WTC11 (cell line): ENCODE results near the gene MORN2. TPM values are rescaled to one million over a fixed set of nuclear protein-coding genes. Genes with fewer than 3 reads are reported as not detected.

Experiments used
- ATAC-seq: fragments of 200-7000 bp; cut with Tn5 transposase; 2 replicates; pipeline ENCODE4 v1.10.0; 2021; ENCODE audit warnings: mild to moderate bottlenecking, moderate library complexity
- CTCF ChIA-PET: fragments of 300-600 bp; sonication (Branson Sonifier 250); formaldehyde crosslinking; loops from one replicate; lab custom pipeline; 2021; ENCODE audit warnings: antibody characterized with exemption; lab: Charles Lee
- POLR2A ChIA-PET: fragments of 350-600 bp; sonication (Branson Sonifier 250); formaldehyde crosslinking; loops from one replicate; lab custom pipeline; 2021; ENCODE audit warnings: antibody characterized with exemption; lab: Charles Lee
- DNase-seq: peaks from one replicate; pipeline ENCODE4 v3.0.0; 2021; ENCODE audit warnings: low spot score
- H3K27ac Mint-ChIP-seq: 2 replicates; pipeline ENCODE4 v1.8.0; 2021; ENCODE audit warnings: mixed read lengths
- H3K27me3 Mint-ChIP-seq: 2 replicates; pipeline ENCODE4 v1.8.0; 2021; ENCODE audit warnings: low read depth, mild to moderate bottlenecking, moderate library complexity, mixed read lengths
- H3K36me3 Mint-ChIP-seq: 2 replicates; pipeline ENCODE4 v1.8.0; 2021; ENCODE audit warnings: mixed read lengths
- H3K4me1 Mint-ChIP-seq: 2 replicates; pipeline ENCODE4 v1.8.0; 2022; ENCODE audit warnings: mixed read lengths
- H3K4me3 Mint-ChIP-seq: 2 replicates; pipeline ENCODE4 v1.8.0; 2021; ENCODE audit warnings: mild to moderate bottlenecking, moderate library complexity, mixed read lengths
- H3K9me3 Mint-ChIP-seq: 2 replicates; pipeline ENCODE4 v1.8.0; 2021; ENCODE audit warnings: mixed read lengths
- ESRRA ChIP-seq: sonication (generic); formaldehyde crosslinking; IDR thresholded peaks from 2 replicates; pipeline ENCODE4 v1.8.1; 2022; ENCODE audit warnings: mild to moderate bottlenecking, missing genetic modification reagents, borderline replicate concordance
- FOXK1 ChIP-seq: sonication (generic); formaldehyde crosslinking; IDR thresholded peaks from 2 replicates; pipeline ENCODE4 v1.8.0; 2022; ENCODE audit warnings: mild to moderate bottlenecking, moderate library complexity, missing genetic modification reagents
- GRHL2 ChIP-seq: fragments of 250-450 bp; sonication (Bioruptor Pico); IDR thresholded peaks from 2 replicates; pipeline ENCODE4 v1.8.0; 2022; ENCODE audit warnings: mild to moderate bottlenecking, moderate library complexity; ENCODE audit not compliant: insufficient replicate concordance, severe bottlenecking
- HMGXB4 ChIP-seq: sonication (generic); formaldehyde crosslinking; IDR thresholded peaks from 2 replicates; pipeline ENCODE4 v1.8.1; 2023; ENCODE audit warnings: mild to moderate bottlenecking, moderate library complexity, missing genetic modification reagents
- IRF2 ChIP-seq: sonication (generic); formaldehyde crosslinking; IDR thresholded peaks from 2 replicates; pipeline ENCODE4 v1.8.0; 2022; ENCODE audit warnings: low read depth, missing genetic modification reagents, borderline replicate concordance
- KAT7 ChIP-seq: sonication (generic); formaldehyde crosslinking; IDR thresholded peaks from 2 replicates; pipeline ENCODE4 v1.8.1; 2023; ENCODE audit warnings: missing genetic modification reagents, mild to moderate bottlenecking, borderline replicate concordance
- MXD4 ChIP-seq: fragments of 250-450 bp; sonication (Bioruptor Pico); IDR thresholded peaks from 2 replicates; pipeline ENCODE4 v1.8.0; 2021; ENCODE audit warnings: mild to moderate bottlenecking, moderate library complexity, borderline replicate concordance
- NR2C2 ChIP-seq: sonication (generic); formaldehyde crosslinking; IDR thresholded peaks from 2 replicates; pipeline ENCODE4 v1.8.0; 2022; ENCODE audit warnings: mild to moderate bottlenecking, missing genetic modification reagents
- OVOL2 ChIP-seq: fragments of 250-450 bp; sonication (Bioruptor Pico); IDR thresholded peaks from 2 replicates; pipeline ENCODE4 v1.9.0; 2021; ENCODE audit warnings: mild to moderate bottlenecking, borderline replicate concordance
- PRRX2 ChIP-seq: fragments of 250-450 bp; sonication (Bioruptor Pico); IDR thresholded peaks from 2 replicates; pipeline ENCODE4 v1.8.0; 2021; ENCODE audit warnings: mild to moderate bottlenecking
- SOX15 ChIP-seq: fragments of 250-450 bp; sonication (Bioruptor Pico); IDR thresholded peaks from 2 replicates; pipeline ENCODE4 v1.9.0; 2021; ENCODE audit warnings: mild to moderate bottlenecking
- TP53 ChIP-seq: sonication (generic); formaldehyde crosslinking; IDR thresholded peaks from 2 replicates; pipeline ENCODE4 v1.8.1; 2023; ENCODE audit warnings: mild to moderate bottlenecking, missing genetic modification reagents
- ZNF396 ChIP-seq: fragments of 250-450 bp; sonication (Bioruptor Pico); IDR thresholded peaks from 2 replicates; pipeline ENCODE4 v1.8.0; 2021; ENCODE audit warnings: mild to moderate bottlenecking, moderate library complexity, borderline replicate concordance
- total RNA-seq: library from RNA; stranded (reverse); gene quantifications from 3 replicates; pipeline ENCODE4 v1.2.3, GENCODE V29; 2021
- TF ChIP-seq, protein P1 (sequence below): sonication (generic); formaldehyde crosslinking; IDR thresholded peaks from 2 replicates; pipeline ENCODE4 v1.8.0; 2023; ENCODE audit warnings: mild to moderate bottlenecking, missing genetic modification reagents
- TF ChIP-seq, protein P2 (sequence below): sonication (generic); formaldehyde crosslinking; IDR thresholded peaks from 2 replicates; pipeline ENCODE4 v1.8.0; 2023; ENCODE audit warnings: missing genetic modification reagents
- TF ChIP-seq, protein P3 (sequence below): sonication (generic); formaldehyde crosslinking; IDR thresholded peaks from 2 replicates; pipeline ENCODE4 v1.8.0; 2022; ENCODE audit warnings: missing genetic modification reagents
- TF ChIP-seq, protein P4 (sequence below): sonication (generic); formaldehyde crosslinking; IDR thresholded peaks from 2 replicates; pipeline ENCODE4 v1.8.0; 2022; ENCODE audit warnings: mild to moderate bottlenecking, missing genetic modification reagents
- TF ChIP-seq, protein P5 (sequence below): sonication (generic); formaldehyde crosslinking; conservative IDR thresholded peaks from 2 replicates; pipeline ENCODE4 v1.8.1; 2023; ENCODE audit warnings: mild to moderate bottlenecking, low read depth, missing genetic modification reagents, moderate library complexity

Gene MORN2
- total RNA-seq, 1 experiment from 2014 or later: 5.9 TPM

- ATAC-seq: no peak
- TF ChIP-seq FOXK1 (CRISPR knock-in tag) (no peak), NR2C2 (CRISPR knock-in tag) (no peak), OVOL2 (CRISPR knock-in tag) (no peak), PRRX2 (CRISPR knock-in tag) (no peak), SOX15 (CRISPR knock-in tag) (no peak), HMGXB4 (CRISPR knock-in tag) (no peak), TP53 (no peak), MXD4 (CRISPR knock-in tag) (no peak)
- TF ChIP-seq, protein P1, sequence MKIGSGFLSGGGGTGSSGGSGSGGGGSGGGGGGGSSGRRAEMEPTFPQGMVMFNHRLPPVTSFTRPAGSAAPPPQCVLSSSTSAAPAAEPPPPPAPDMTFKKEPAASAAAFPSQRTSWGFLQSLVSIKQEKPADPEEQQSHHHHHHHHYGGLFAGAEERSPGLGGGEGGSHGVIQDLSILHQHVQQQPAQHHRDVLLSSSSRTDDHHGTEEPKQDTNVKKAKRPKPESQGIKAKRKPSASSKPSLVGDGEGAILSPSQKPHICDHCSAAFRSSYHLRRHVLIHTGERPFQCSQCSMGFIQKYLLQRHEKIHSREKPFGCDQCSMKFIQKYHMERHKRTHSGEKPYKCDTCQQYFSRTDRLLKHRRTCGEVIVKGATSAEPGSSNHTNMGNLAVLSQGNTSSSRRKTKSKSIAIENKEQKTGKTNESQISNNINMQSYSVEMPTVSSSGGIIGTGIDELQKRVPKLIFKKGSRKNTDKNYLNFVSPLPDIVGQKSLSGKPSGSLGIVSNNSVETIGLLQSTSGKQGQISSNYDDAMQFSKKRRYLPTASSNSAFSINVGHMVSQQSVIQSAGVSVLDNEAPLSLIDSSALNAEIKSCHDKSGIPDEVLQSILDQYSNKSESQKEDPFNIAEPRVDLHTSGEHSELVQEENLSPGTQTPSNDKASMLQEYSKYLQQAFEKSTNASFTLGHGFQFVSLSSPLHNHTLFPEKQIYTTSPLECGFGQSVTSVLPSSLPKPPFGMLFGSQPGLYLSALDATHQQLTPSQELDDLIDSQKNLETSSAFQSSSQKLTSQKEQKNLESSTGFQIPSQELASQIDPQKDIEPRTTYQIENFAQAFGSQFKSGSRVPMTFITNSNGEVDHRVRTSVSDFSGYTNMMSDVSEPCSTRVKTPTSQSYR (CRISPR knock-in tag): no peak
- TF ChIP-seq, protein P2, sequence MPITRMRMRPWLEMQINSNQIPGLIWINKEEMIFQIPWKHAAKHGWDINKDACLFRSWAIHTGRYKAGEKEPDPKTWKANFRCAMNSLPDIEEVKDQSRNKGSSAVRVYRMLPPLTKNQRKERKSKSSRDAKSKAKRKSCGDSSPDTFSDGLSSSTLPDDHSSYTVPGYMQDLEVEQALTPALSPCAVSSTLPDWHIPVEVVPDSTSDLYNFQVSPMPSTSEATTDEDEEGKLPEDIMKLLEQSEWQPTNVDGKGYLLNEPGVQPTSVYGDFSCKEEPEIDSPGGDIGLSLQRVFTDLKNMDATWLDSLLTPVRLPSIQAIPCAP (CRISPR knock-in tag): no peak
- ChIA-PET POLR2A (no interaction called here), CTCF (interaction anchor here (1.0 kb wide), 1 partner anchor 40 kb away, joined by 4 read pairs; no protein-coding TSS in a partner anchor)
- no peak for DNase-seq
- H3K4me1 Mint-ChIP-seq: no peaks in the 10 kb centered on the region
- H3K36me3 Mint-ChIP-seq: no peaks in the 10 kb centered on the region
- no peak overlapping the region for H3K27ac Mint-ChIP-seq
- H3K4me3 Mint-ChIP-seq: no peak overlapping the region
- no peaks in the 10 kb centered on the region for H3K9me3 Mint-ChIP-seq
- H3K27me3 Mint-ChIP-seq: no peaks in the 10 kb centered on the region
These were observed 31.5 kb downstream of the MORN2 start for GRCh38 chr2:38907242-38907641.

- ChIA-PET POLR2A (no interaction called here), CTCF (interaction anchor here (1.0 to 1.1 kb wide), 2 partner anchors 40 kb away, joined by 4 read pairs; no protein-coding TSS in a partner anchor)
- Mint-ChIP-seq H3K9me3 (no peaks in the 10 kb centered on the region), H3K27ac (no peak overlapping the region), H3K27me3 (no peaks in the 10 kb centered on the region), H3K4me1 (no peaks in the 10 kb centered on the region), H3K4me3 (no peak overlapping the region), H3K36me3 (no peaks in the 10 kb centered on the region)
- DNase-seq (no peak), ATAC-seq (no peak)
- no peak for TF ChIP-seq TP53
- TF ChIP-seq MXD4 (CRISPR knock-in tag): no peak
- TF ChIP-seq IRF2 (CRISPR knock-in tag): no peak
- TF ChIP-seq ZNF396 (CRISPR knock-in tag): no peak
- TF ChIP-seq, protein P3, sequence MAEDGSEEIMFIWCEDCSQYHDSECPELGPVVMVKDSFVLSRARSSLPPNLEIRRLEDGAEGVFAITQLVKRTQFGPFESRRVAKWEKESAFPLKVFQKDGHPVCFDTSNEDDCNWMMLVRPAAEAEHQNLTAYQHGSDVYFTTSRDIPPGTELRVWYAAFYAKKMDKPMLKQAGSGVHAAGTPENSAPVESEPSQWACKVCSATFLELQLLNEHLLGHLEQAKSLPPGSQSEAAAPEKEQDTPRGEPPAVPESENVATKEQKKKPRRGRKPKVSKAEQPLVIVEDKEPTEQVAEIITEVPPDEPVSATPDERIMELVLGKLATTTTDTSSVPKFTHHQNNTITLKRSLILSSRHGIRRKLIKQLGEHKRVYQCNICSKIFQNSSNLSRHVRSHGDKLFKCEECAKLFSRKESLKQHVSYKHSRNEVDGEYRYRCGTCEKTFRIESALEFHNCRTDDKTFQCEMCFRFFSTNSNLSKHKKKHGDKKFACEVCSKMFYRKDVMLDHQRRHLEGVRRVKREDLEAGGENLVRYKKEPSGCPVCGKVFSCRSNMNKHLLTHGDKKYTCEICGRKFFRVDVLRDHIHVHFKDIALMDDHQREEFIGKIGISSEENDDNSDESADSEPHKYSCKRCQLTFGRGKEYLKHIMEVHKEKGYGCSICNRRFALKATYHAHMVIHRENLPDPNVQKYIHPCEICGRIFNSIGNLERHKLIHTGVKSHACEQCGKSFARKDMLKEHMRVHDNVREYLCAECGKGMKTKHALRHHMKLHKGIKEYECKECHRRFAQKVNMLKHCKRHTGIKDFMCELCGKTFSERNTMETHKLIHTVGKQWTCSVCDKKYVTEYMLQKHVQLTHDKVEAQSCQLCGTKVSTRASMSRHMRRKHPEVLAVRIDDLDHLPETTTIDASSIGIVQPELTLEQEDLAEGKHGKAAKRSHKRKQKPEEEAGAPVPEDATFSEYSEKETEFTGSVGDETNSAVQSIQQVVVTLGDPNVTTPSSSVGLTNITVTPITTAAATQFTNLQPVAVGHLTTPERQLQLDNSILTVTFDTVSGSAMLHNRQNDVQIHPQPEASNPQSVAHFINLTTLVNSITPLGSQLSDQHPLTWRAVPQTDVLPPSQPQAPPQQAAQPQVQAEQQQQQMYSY (CRISPR knock-in tag): no peak
- no peak for TF ChIP-seq KAT7 (CRISPR knock-in tag)
- TF ChIP-seq, protein P4, sequence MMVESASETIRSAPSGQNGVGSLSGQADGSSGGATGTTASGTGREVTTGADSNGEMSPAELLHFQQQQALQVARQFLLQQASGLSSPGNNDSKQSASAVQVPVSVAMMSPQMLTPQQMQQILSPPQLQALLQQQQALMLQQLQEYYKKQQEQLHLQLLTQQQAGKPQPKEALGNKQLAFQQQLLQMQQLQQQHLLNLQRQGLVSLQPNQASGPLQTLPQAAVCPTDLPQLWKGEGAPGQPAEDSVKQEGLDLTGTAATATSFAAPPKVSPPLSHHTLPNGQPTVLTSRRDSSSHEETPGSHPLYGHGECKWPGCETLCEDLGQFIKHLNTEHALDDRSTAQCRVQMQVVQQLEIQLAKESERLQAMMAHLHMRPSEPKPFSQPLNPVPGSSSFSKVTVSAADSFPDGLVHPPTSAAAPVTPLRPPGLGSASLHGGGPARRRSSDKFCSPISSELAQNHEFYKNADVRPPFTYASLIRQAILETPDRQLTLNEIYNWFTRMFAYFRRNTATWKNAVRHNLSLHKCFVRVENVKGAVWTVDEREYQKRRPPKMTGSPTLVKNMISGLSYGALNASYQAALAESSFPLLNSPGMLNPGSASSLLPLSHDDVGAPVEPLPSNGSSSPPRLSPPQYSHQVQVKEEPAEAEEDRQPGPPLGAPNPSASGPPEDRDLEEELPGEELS: no peak
- no peak for TF ChIP-seq GRHL2
- TF ChIP-seq, protein P5, sequence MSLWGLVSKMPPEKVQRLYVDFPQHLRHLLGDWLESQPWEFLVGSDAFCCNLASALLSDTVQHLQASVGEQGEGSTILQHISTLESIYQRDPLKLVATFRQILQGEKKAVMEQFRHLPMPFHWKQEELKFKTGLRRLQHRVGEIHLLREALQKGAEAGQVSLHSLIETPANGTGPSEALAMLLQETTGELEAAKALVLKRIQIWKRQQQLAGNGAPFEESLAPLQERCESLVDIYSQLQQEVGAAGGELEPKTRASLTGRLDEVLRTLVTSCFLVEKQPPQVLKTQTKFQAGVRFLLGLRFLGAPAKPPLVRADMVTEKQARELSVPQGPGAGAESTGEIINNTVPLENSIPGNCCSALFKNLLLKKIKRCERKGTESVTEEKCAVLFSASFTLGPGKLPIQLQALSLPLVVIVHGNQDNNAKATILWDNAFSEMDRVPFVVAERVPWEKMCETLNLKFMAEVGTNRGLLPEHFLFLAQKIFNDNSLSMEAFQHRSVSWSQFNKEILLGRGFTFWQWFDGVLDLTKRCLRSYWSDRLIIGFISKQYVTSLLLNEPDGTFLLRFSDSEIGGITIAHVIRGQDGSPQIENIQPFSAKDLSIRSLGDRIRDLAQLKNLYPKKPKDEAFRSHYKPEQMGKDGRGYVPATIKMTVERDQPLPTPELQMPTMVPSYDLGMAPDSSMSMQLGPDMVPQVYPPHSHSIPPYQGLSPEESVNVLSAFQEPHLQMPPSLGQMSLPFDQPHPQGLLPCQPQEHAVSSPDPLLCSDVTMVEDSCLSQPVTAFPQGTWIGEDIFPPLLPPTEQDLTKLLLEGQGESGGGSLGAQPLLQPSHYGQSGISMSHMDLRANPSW (CRISPR knock-in tag): no peak
- TF ChIP-seq ESRRA (CRISPR knock-in tag): no peak
These were observed 32.2 kb downstream of the MORN2 start for GRCh38 chr2:38907743-38908562.
